HCT116 (cell line): ENCODE results near the gene VIPR2. TPM values are rescaled to one million over a fixed set of nuclear protein-coding genes. Genes with fewer than 3 reads are reported as not detected.

ENCODE experiments used
- ATAC-seq: fragments of 200-7000 bp; cut with Tn5 transposase; 2 replicates; pipeline ENCODE4 v1.9.1; 2020; ENCODE audit warnings: mild to moderate bottlenecking, moderate library complexity
- BruUV-seq: library from RNA; stranded (reverse); fragments of 400-500 nt; replicated peaks from 2 replicates; lab custom pipeline; 2021; lab: Mats Ljungman, UMichigan
- CTCF ChIA-PET: fragments of 300-600 bp; sonication (Branson Sonifier 250); formaldehyde crosslinking; loops from one replicate; lab custom pipeline; 2021; ENCODE audit warnings: antibody characterized with exemption; lab: Charles Lee
- POLR2A ChIA-PET: fragments of 300-600, 350-600 bp; sonication (Branson Sonifier 250); formaldehyde crosslinking; loops from one replicate; lab custom pipeline; 2021; ENCODE audit warnings: antibody characterized with exemption; lab: Charles Lee
- RAD21 ChIA-PET, 2 experiments: fragments of 300-600 bp; sonication (Branson Sonifier 250); formaldehyde crosslinking; loops; one replicate each; lab custom pipeline; 2023; ENCODE audit warnings: low total read pairs in 2 of 2; ENCODE audit not compliant: uncharacterized antibody in 2 of 2, unreplicated experiment in 2 of 2, low non-redundant PET in 1 of 2; lab: Charles Lee
- DNase-seq: peaks from one replicate; pipeline ENCODE4 v3.0.0-alpha.2; 2010; ENCODE audit warnings: low read depth, low spot score
- H2AFZ ChIP-seq: fragments of 200-600 bp; shearing (Covaris generic), sonication (generic); 2 replicates; pipeline ENCODE4 v1.6.1; 2017; ENCODE audit warnings: low read depth, mixed run types, mixed read lengths, antibody characterized with exemption, low read length; ENCODE audit not compliant: poor library complexity, severe bottlenecking
- H3K27ac ChIP-seq: 2 replicates; pipeline ENCODE4 v1.5.1; 2012; ENCODE audit warnings: low read depth, low read length
- H3K27me3 ChIP-seq: fragments of 200-600 bp; sonication (generic); 2 replicates; pipeline ENCODE4 v1.6.1; 2016; ENCODE audit warnings: mixed run types, low read length, mixed read lengths; ENCODE audit not compliant: insufficient read depth
- H3K36me3 ChIP-seq, 2 experiments: fragments of 200-500 bp in 1 of 2; fragments of 200-600 bp in 1 of 2; sonication (Bioruptor generic) in 1 of 2; sonication (generic) in 1 of 2; 2 replicates each; pipeline versions ENCODE4 v1.5.1 to v1.6.1; 2014 to 2016; ENCODE audit warnings: low read length in 2 of 2, inconsistent platforms in 1 of 2, mixed read lengths in 1 of 2, mixed run types in 1 of 2; ENCODE audit not compliant: insufficient read depth in 2 of 2, control insufficient read depth in 1 of 2
- H3K4me1 ChIP-seq, 2 experiments: fragments of 200-600 bp in 1 of 2; sonication (generic) in 1 of 2; 2 replicates each; pipeline versions ENCODE4 v1.5.1 to v1.6.1; 2012 to 2017; ENCODE audit warnings: low read length in 2 of 2, inconsistent platforms in 1 of 2, mild to moderate bottlenecking in 1 of 2, mixed read lengths in 1 of 2, mixed run types in 1 of 2, moderate library complexity in 1 of 2; ENCODE audit not compliant: insufficient read depth in 2 of 2, control insufficient read depth in 1 of 2
- H3K4me2 ChIP-seq: fragments of 200-600 bp; sonication (generic); 2 replicates; pipeline ENCODE4 v1.6.1; 2017; ENCODE audit warnings: mixed run types, low read length, mixed read lengths
- H3K4me3 ChIP-seq, 2 experiments: fragments of 200-600 bp in 1 of 2; sonication (generic) in 1 of 2; replicated peaks in 1 of 2; 2 replicates each; pipeline ENCODE4 v1.5.1; 2011 to 2016; ENCODE audit warnings: low read length in 2 of 2, control low read depth in 1 of 2, low read depth in 1 of 2, mild to moderate bottlenecking in 1 of 2, mixed read lengths in 1 of 2, mixed run types in 1 of 2
- H3K79me2 ChIP-seq: fragments of 200-600 bp; sonication (generic); 2 replicates; pipeline ENCODE4 v1.6.1; 2017; ENCODE audit warnings: mild to moderate bottlenecking, mixed run types, low read length, moderate library complexity, mixed read lengths; ENCODE audit not compliant: insufficient read depth
- H3K9ac ChIP-seq: fragments of 200-600 bp; sonication (generic); 2 replicates; pipeline ENCODE4 v1.6.1; 2016; ENCODE audit warnings: low read length, mixed read lengths
- H3K9me2 ChIP-seq: fragments of 200-600 bp; sonication (generic), shearing (Covaris generic); 2 replicates; pipeline ENCODE4 v1.6.1; 2017; ENCODE audit warnings: mixed run types, mild to moderate bottlenecking, moderate library complexity; ENCODE audit not compliant: insufficient read depth
- H3K9me3 ChIP-seq, 2 experiments: fragments of 200-500 bp in 1 of 2; fragments of 200-600 bp in 1 of 2; sonication (Bioruptor generic) in 1 of 2; sonication (generic) in 1 of 2; 2 replicates each; pipeline ENCODE4 v1.6.1; 2014 to 2017; ENCODE audit warnings: low read length in 2 of 2, mixed read lengths in 2 of 2, inconsistent platforms in 1 of 2, low read depth in 1 of 2, mild to moderate bottlenecking in 1 of 2, mixed run types in 1 of 2, moderate library complexity in 1 of 2; ENCODE audit not compliant: control insufficient read depth in 1 of 2, insufficient read depth in 1 of 2
- H4K20me1 ChIP-seq: fragments of 200-600 bp; sonication (generic), shearing (Covaris generic); 2 replicates; pipeline ENCODE4 v1.6.1; 2017; ENCODE audit warnings: mixed run types, mild to moderate bottlenecking, moderate library complexity; ENCODE audit not compliant: insufficient read depth
- ATF3 ChIP-seq: IDR thresholded peaks from 2 replicates; pipeline ENCODE4 v1.6.1; 2012
- ELF1 ChIP-seq: IDR thresholded peaks from 2 replicates; pipeline ENCODE4 v1.6.1; 2012; ENCODE audit warnings: low read depth, borderline replicate concordance
- JUND ChIP-seq: IDR thresholded peaks from 2 replicates; pipeline ENCODE4 v1.6.1; 2012
- SP1 ChIP-seq: IDR thresholded peaks from 2 replicates; pipeline ENCODE4 v1.6.1; 2012; ENCODE audit warnings: low read depth
- SRF ChIP-seq: IDR thresholded peaks from 2 replicates; pipeline ENCODE4 v1.6.1; 2012; ENCODE audit warnings: low read depth
- intact Hi-C: fragments of 100-400 bp; cut with micrococcal nuclease; formaldehyde crosslinking; loops from 2 replicates; pipeline ENCODE4 v1.10.0; 2022
- total RNA-seq: library from RNA; stranded (reverse); gene quantifications from one replicate; pipeline ENCODE4 v1.2.1, GENCODE V29; 2021; ENCODE audit not compliant: unreplicated experiment

Gene VIPR2
- total RNA-seq, 1 experiment from 2014 or later: 0.10 TPM

GRCh38 chr7:159094919-159095915 is 49.5 kb downstream of the VIPR2 start (continued):
- TF ChIP-seq SRF: no peak
- TF ChIP-seq, all 23 proteins: peak for 0

GRCh38 chr7:159094023-159094740 is 50.5 kb downstream of the VIPR2 start:
- TF ChIP-seq ATF3: no peak
- TF ChIP-seq ELF1: no peak
- TF ChIP-seq JUND: no peak
- no peak for TF ChIP-seq SP1
- Histone ChIP-seq H3K9me2 (no peaks in the 10 kb centered on the region), H3K4me1 (no peaks in the 10 kb centered on the region), H2AFZ (no peak overlapping the region), H3K9me3 (no peaks in the 10 kb centered on the region), H3K4me2 (no peak overlapping the region), H3K27me3 (no peaks in the 10 kb centered on the region), H3K36me3 (no peaks in the 10 kb centered on the region), H4K20me1 (no peaks in the 10 kb centered on the region), H3K9ac (no peak overlapping the region), H3K27ac (no peak overlapping the region), H3K4me3 (no peak overlapping the region), H3K79me2 (no peaks in the 10 kb centered on the region)
- BruUV-seq: no TSS peak
- RAD21 ChIA-PET: no interaction called here
- CTCF ChIA-PET: no interaction called here
- POLR2A ChIA-PET: no interaction called here
- ATAC-seq (no peak), DNase-seq (no peak)
- intact Hi-C loops: no loop called here
